Breast epithelium (tissue), 4 donors: ENCODE measurements around the gene CCDC102A. TPM values are rescaled to one million over a fixed set of nuclear protein-coding genes. Genes with fewer than 3 reads are reported as not detected.
"Not testable (repeated sequence)": the region's sequence is repeated elsewhere in the genome, so short reads cannot be mapped to it uniquely, and the experiment has no call there.

ENCODE experiments used
- DNase-seq, 2 donors: peaks; one replicate each; pipeline ENCODE4 v3.0.0-alpha.2; 2019; ENCODE audit warnings: low spot score in 2 of 2
- H3K27ac ChIP-seq, 2 donors: fragments of 200-600 bp; sonication (generic) in 1 of 2; one replicate each; pipeline ENCODE4 v1.5.1; 2016 to 2019; ENCODE audit warnings: mild to moderate bottlenecking in 1 of 2
- H3K27me3 ChIP-seq, 2 donors: fragments of 200-600 bp; sonication (generic) in 1 of 2; one replicate each; pipeline versions ENCODE4 v1.5.1 to v1.6.0; 2017 to 2019; ENCODE audit warnings: control low read depth in 1 of 2, mild to moderate bottlenecking in 1 of 2
- H3K36me3 ChIP-seq: fragments of 200-600 bp; one replicate; pipeline ENCODE4 v1.5.1; 2019
- H3K4me1 ChIP-seq, 2 donors: fragments of 200-600 bp; sonication (generic); one replicate each; pipeline ENCODE4 v1.5.1; 2016 to 2019; ENCODE audit warnings: control low read depth in 1 of 2
- H3K4me3 ChIP-seq, 3 donors: fragments of 200-600 bp; sonication (generic); 1 replicate in 2 of 3; 2 replicates in 1 of 3; pipeline ENCODE4 v1.5.1; 2016 to 2019; ENCODE audit warnings: mild to moderate bottlenecking in 3 of 3, moderate library complexity in 2 of 3
- H3K9me3 ChIP-seq, 2 donors: fragments of 200-600 bp; sonication (generic) in 1 of 2; one replicate each; pipeline ENCODE4 v1.5.1; 2016 to 2019; ENCODE audit warnings: control low read depth in 1 of 2
- CTCF ChIP-seq, 3 donors: fragments of 450-650 bp; IDR thresholded peaks; one replicate each; pipeline ENCODE4 v1.5.1; 2016 to 2017; ENCODE audit warnings: antibody characterized with exemption in 3 of 3, mild to moderate bottlenecking in 3 of 3, moderate library complexity in 3 of 3
- POLR2A ChIP-seq: fragments of 450-650 bp; IDR thresholded peaks from one replicate; pipeline ENCODE4 v1.6.1; 2016; ENCODE audit warnings: antibody characterized with exemption, mild to moderate bottlenecking, moderate library complexity
- POLR2AphosphoS5 ChIP-seq, 3 donors: sonication (generic); formaldehyde crosslinking; IDR thresholded peaks; one replicate each; pipeline ENCODE4 v1.6.1; 2017; ENCODE audit warnings: antibody characterized with exemption in 3 of 3
- intact Hi-C: fragments of 100-400 bp; cut with DNase I; formaldehyde crosslinking; loops from one replicate; pipeline ENCODE4 v1.15.1; 2023; ENCODE audit warnings: low total_unique reads
- total RNA-seq, 3 donors: library from RNA; depleted of rRNA; stranded (reverse); fragments of >200 nt; gene quantifications; one replicate each; pipeline ENCODE4 v1.1.0, GENCODE V29; 2016

Gene CCDC102A
- total RNA-seq, 3 donors from 2014 or later: 6.7 to 15.1 (median 12.1) TPM

- Histone ChIP-seq H3K27ac (no peak overlapping the region), H3K4me1 (no peaks in the 10 kb centered on the region), H3K4me3 (no peak overlapping the region), H3K36me3 (no peaks in the 10 kb centered on the region), H3K9me3 (no peaks in the 10 kb centered on the region), H3K27me3 (no peaks in the 10 kb centered on the region)
- TF ChIP-seq CTCF (IDR thresholded peaks at IDR 0.05) (no peak), POLR2AphosphoS5 (IDR thresholded peaks at IDR 0.05) (no peak), POLR2A (no peak)
- DNase-seq: no peak
- intact Hi-C loops: no loop called here
Measured at GRCh38 chr16:57502048-57502775, 34.2 kb downstream of the CCDC102A start.

- H3K4me1 ChIP-seq: no peaks in the 10 kb centered on the region
Measured at GRCh38 chr16:57501492-57501891, 34.9 kb downstream of the CCDC102A start.

GRCh38 chr16:57500578-57501111 is 35.7 kb downstream of the CCDC102A start:
- TF ChIP-seq CTCF (IDR thresholded peaks at IDR 0.05) (no peak), POLR2AphosphoS5 (IDR thresholded peaks at IDR 0.05) (no peak), POLR2A (no peak)
- H3K27ac ChIP-seq: no peak overlapping the region
- H3K4me1 ChIP-seq: no peaks in the 10 kb centered on the region
- H3K36me3 ChIP-seq: no peaks in the 10 kb centered on the region
- H3K9me3 ChIP-seq: no peaks in the 10 kb centered on the region
- H3K4me3 ChIP-seq: no peak overlapping the region
- intact Hi-C loops: no loop called here
- no peak for DNase-seq
- no peaks in the 10 kb centered on the region for H3K27me3 ChIP-seq

More at GRCh38 chr16:57501492-57501891, 34.9 kb downstream of the CCDC102A start:
- DNase-seq: no peak
- no peak overlapping the region for H3K4me3 ChIP-seq
- no peaks in the 10 kb centered on the region for H3K9me3 ChIP-seq
- H3K27me3 ChIP-seq: no peaks in the 10 kb centered on the region
- no peak overlapping the region for H3K27ac ChIP-seq
- H3K36me3 ChIP-seq: no peaks in the 10 kb centered on the region
- intact Hi-C loops: no loop called here
- no peak for TF ChIP-seq POLR2A
- no peak for TF ChIP-seq POLR2AphosphoS5 (IDR thresholded peaks at IDR 0.05)
- no peak for TF ChIP-seq CTCF (IDR thresholded peaks at IDR 0.05)

- H3K36me3 ChIP-seq, H3K4me3 ChIP-seq, H3K27me3 ChIP-seq, intact Hi-C loops, H3K27ac ChIP-seq, H3K9me3 ChIP-seq, H3K4me1 ChIP-seq, DNase-seq: not testable (repeated sequence)
Measured at GRCh38 chr16:57499941-57500340, 36.4 kb downstream of the CCDC102A start.

- no peak for DNase-seq
- Histone ChIP-seq H3K4me1 (no peaks in the 10 kb centered on the region), H3K9me3 (no peaks in the 10 kb centered on the region), H3K36me3 (no peaks in the 10 kb centered on the region), H3K27me3 (no peaks in the 10 kb centered on the region), H3K4me3 (no peak overlapping the region), H3K27ac (no peak overlapping the region)
- TF ChIP-seq POLR2A (no peak), CTCF (IDR thresholded peaks at IDR 0.05) (no peak), POLR2AphosphoS5 (IDR thresholded peaks at IDR 0.05) (no peak)
- intact Hi-C loops: no loop called here
Measured at GRCh38 chr16:57498031-57498430, 38.3 kb downstream of the CCDC102A start.
